CD4-positive, alpha-beta T cell treated with Interleukin-15 for 4 hours (primary cell): ENCODE data around the gene POLE.
A peak's percentile ranks its signal among the peaks of the same experiment; 100 is the strongest.

ENCODE experiments used
- DNase-seq: peaks from one replicate; pipeline ENCODE4 v3.0.0-alpha.2; 2020; ENCODE audit warnings: low spot score

The POLE gene

GRCh38 chr12:132597333-132598316 is 89.5 kb downstream of the POLE start:
- peak; percentile 33 for DNase-seq

- DNase-seq, result no peak
Measured at GRCh38 chr12:132596016-132596415, 91.1 kb downstream of the POLE start.

- no peak for DNase-seq
Measured at GRCh38 chr12:132595183-132595582, 92.0 kb downstream of the POLE start.

GRCh38 chr12:132593938-132594358 is 93.2 kb downstream of the POLE start:
- DNase-seq, result no peak

- DNase-seq, result no peak
Measured at GRCh38 chr12:132593521-132593920, 93.6 kb downstream of the POLE start.

- no peak for DNase-seq
Measured at GRCh38 chr12:132593071-132593470, 94.1 kb downstream of the POLE start.

GRCh38 chr12:132592282-132592970 is 94.7 kb downstream of the POLE start:
- no peak for DNase-seq

- DNase-seq, result no peak
Measured at GRCh38 chr12:132591107-132591935, 95.8 kb downstream of the POLE start.

GRCh38 chr12:132588821-132589669 is 98.1 kb downstream of the POLE start:
- no peak for DNase-seq

GRCh38 chr12:132588319-132588718 is 98.8 kb downstream of the POLE start:
- DNase-seq, result no peak

- no peak for DNase-seq
Measured at GRCh38 chr12:132587781-132588180, 99.4 kb downstream of the POLE start.

GRCh38 chr12:132586929-132587328 is 100.2 kb downstream of the POLE start:
- no peak for DNase-seq

- DNase-seq, result no peak
Measured at GRCh38 chr12:132585177-132585576, 102.0 kb downstream of the POLE start.

GRCh38 chr12:132584429-132584828 is 102.7 kb downstream of the POLE start:
- no peak for DNase-seq

GRCh38 chr12:132583736-132584135 is 103.4 kb downstream of the POLE start:
- no peak for DNase-seq

GRCh38 chr12:132583411-132583710 is 103.8 kb downstream of the POLE start:
- no peak for DNase-seq

- DNase-seq, result no peak
Measured at GRCh38 chr12:132582582-132583410, 104.3 kb downstream of the POLE start.

GRCh38 chr12:132582058-132582420 is 105.1 kb downstream of the POLE start:
- DNase-seq, result no peak

- no peak for DNase-seq
Measured at GRCh38 chr12:132581348-132582057, 105.6 kb downstream of the POLE start.

- no peak for DNase-seq
Measured at GRCh38 chr12:132580701-132581292, 106.3 kb downstream of the POLE start.
